ENCODE results near the gene ALDH6A1.

GRCh38 chr14:74022346-74022745 is 61.9 kb downstream of the ALDH6A1 start:
- no peak for TF ChIP-seq NFRKB (IDR thresholded peaks at IDR 0.05)
- no peak for TF ChIP-seq CTCF (CRISPR knock-in tag; IDR thresholded peaks at IDR 0.05)
- no peak for TF ChIP-seq POLR2A (IDR thresholded peaks at IDR 0.05; ENCODE audit: insufficient read depth in 1 of 2, low read depth in 2 of 2, low read length in 2 of 2)
- TF ChIP-seq ZSCAN25 (CRISPR knock-in tag; IDR thresholded peaks at IDR 0.05): no peak

All from HepG2 (cell line).